Neuronal stem cell (in vitro differentiated cells): ENCODE measurements around the gene PAEP.
A peak's percentile ranks its signal among the peaks of the same experiment; 100 is the strongest.

Source experiments
- DNase-seq: peaks from one replicate; pipeline ENCODE4 v3.0.0-alpha.2; 2013; ENCODE audit warnings: low spot score
- H2AFZ ChIP-seq: one replicate; pipeline ENCODE4 v1.6.1; 2013; ENCODE audit warnings: mild to moderate bottlenecking, low read length, inconsistent platforms
- H2AK5ac ChIP-seq: 2 replicates; pipeline ENCODE4 v1.6.1; 2013; ENCODE audit warnings: low read depth, mild to moderate bottlenecking, inconsistent platforms, low read length, moderate library complexity, mixed read lengths
- H2BK120ac ChIP-seq: 2 replicates; pipeline ENCODE4 v1.6.1; 2013; ENCODE audit warnings: low read depth, mild to moderate bottlenecking, inconsistent platforms, low read length, moderate library complexity, mixed read lengths
- H2BK12ac ChIP-seq: one replicate; pipeline ENCODE4 v1.6.1; 2013; ENCODE audit warnings: low read length, inconsistent platforms
- H2BK15ac ChIP-seq: 2 replicates; pipeline ENCODE4 v1.6.1; 2013; ENCODE audit warnings: mild to moderate bottlenecking, low read length, inconsistent platforms, mixed read lengths
- H2BK5ac ChIP-seq: one replicate; pipeline ENCODE4 v1.6.1; 2013; ENCODE audit warnings: inconsistent platforms, mild to moderate bottlenecking, low read length, moderate library complexity
- H3K14ac ChIP-seq: one replicate; pipeline ENCODE4 v1.6.1; 2013; ENCODE audit warnings: low read length, inconsistent platforms
- H3K18ac ChIP-seq: 2 replicates; pipeline ENCODE4 v1.6.1; 2013; ENCODE audit warnings: low read length, inconsistent platforms
- H3K23ac ChIP-seq: 2 replicates; pipeline ENCODE4 v1.6.1; 2013; ENCODE audit warnings: low read depth, mild to moderate bottlenecking, mixed read lengths, low read length, inconsistent platforms; ENCODE audit not compliant: poor library complexity
- H3K27ac ChIP-seq: replicated peaks from 3 replicates; pipeline ENCODE4 v1.5.1; 2013; ENCODE audit warnings: low read length, inconsistent platforms
- H3K27me3 ChIP-seq, 3 experiments: 2 replicates each; pipeline ENCODE4 v1.6.1; 2013; ENCODE audit warnings: low read length in 3 of 3, mild to moderate bottlenecking in 2 of 3, inconsistent platforms in 1 of 3, low read depth in 1 of 3, mixed read lengths in 1 of 3, moderate library complexity in 1 of 3; ENCODE audit not compliant: control insufficient read depth in 3 of 3, insufficient read depth in 3 of 3
- H3K36me3 ChIP-seq, 2 donors: replicated peaks in 1 of 2; 2 replicates each; pipeline ENCODE4 v1.6.1; 2013; ENCODE audit warnings: low read length in 2 of 2; ENCODE audit not compliant: control insufficient read depth in 2 of 2, insufficient read depth in 2 of 2
- H3K4ac ChIP-seq: 2 replicates; pipeline ENCODE4 v1.6.1; 2013; ENCODE audit warnings: inconsistent platforms, mild to moderate bottlenecking, low read length, moderate library complexity
- H3K4me1 ChIP-seq, 2 donors: 1 replicate in 1 of 2; 2 replicates in 1 of 2; pipeline ENCODE4 v1.6.1; 2013; ENCODE audit warnings: low read length in 2 of 2, low read depth in 1 of 2; ENCODE audit not compliant: control insufficient read depth in 2 of 2, insufficient read depth in 1 of 2
- H3K4me2 ChIP-seq: one replicate; pipeline ENCODE4 v1.6.1; 2013; ENCODE audit warnings: mild to moderate bottlenecking, low read length, inconsistent platforms; ENCODE audit not compliant: insufficient read depth, poor library complexity, severe bottlenecking
- H3K4me3 ChIP-seq, 2 donors: 2 replicates each; pipeline ENCODE4 v1.5.1; 2013; ENCODE audit warnings: low read length in 2 of 2, mild to moderate bottlenecking in 2 of 2, inconsistent platforms in 1 of 2, moderate library complexity in 1 of 2
- H3K79me1 ChIP-seq: one replicate; pipeline ENCODE4 v1.6.1; 2013; ENCODE audit warnings: low read depth, mild to moderate bottlenecking, inconsistent platforms, low read length, moderate library complexity
- H3K9ac ChIP-seq: one replicate; pipeline ENCODE4 v1.6.1; 2013; ENCODE audit warnings: mild to moderate bottlenecking, low read depth, low read length, inconsistent platforms; ENCODE audit not compliant: poor library complexity
- H3K9me3 ChIP-seq, 2 donors: replicated peaks in 1 of 2; 2 replicates each; pipeline versions ENCODE3 to v1.6.1; 2013; ENCODE audit warnings: low read length in 2 of 2, mild to moderate bottlenecking in 2 of 2, inconsistent platforms in 1 of 2, low read depth in 1 of 2, mixed read lengths in 1 of 2, moderate library complexity in 1 of 2; ENCODE audit not compliant: control insufficient read depth in 2 of 2, insufficient read depth in 1 of 2
- H4K8ac ChIP-seq: one replicate; pipeline ENCODE4 v1.6.1; 2013; ENCODE audit warnings: low read depth, mild to moderate bottlenecking, inconsistent platforms, low read length, moderate library complexity
- H4K91ac ChIP-seq: one replicate; pipeline ENCODE4 v1.6.1; 2013; ENCODE audit warnings: low read length, low read depth, mild to moderate bottlenecking, inconsistent platforms; ENCODE audit not compliant: poor library complexity
- WGBS, 2 donors: extraction: QIAGEN DNeasy Blood & Tissue Kit; methylation state at CpG; one replicate each; pipeline ENCODE4 v1.1.7; 2013; ENCODE audit warnings: missing lambda C conversion rate in 2 of 2, mixed read lengths in 1 of 2; ENCODE audit not compliant: insufficient read length in 2 of 2, insufficient replicate concordance in 1 of 2; ENCODE audit errors: extremely low coverage in 2 of 2; 5-methylcytosine and 5-hydroxymethylcytosine counted together

PAEP gene

GRCh38 chr9:135516132-135516860 lies 45.3 kb upstream of the PAEP start:
- Histone ChIP-seq H3K36me3 (no peaks in the 10 kb centered on the region), H4K8ac (no peak overlapping the region), H3K4me1 (peaks cover 0 to 3% of the 10 kb centered on the region in 2 donors), H2BK12ac (no peak overlapping the region), H2AK5ac (no peak overlapping the region), H3K18ac (peak overlapping the region; percentile 89), H3K9me3 (no peaks in the 10 kb centered on the region), H3K14ac (no peak overlapping the region), H2BK15ac (no peak overlapping the region), H3K9ac (no peak overlapping the region), H3K4me3 (no peak overlapping the region), H2BK5ac (no peak overlapping the region), H2BK120ac (no peak overlapping the region), H4K91ac (no peak overlapping the region), H3K4ac (no peak overlapping the region), H3K4me2 (no peak overlapping the region), H2AFZ (peak overlapping the region; percentile 82), H3K27me3 (no peaks in the 10 kb centered on the region), H3K27ac (no peak overlapping the region), H3K79me1 (no peaks in the 10 kb centered on the region), H3K23ac (no peak overlapping the region)
- DNase-seq, result no peak
- no CpG with 5 or more reads among the region's 25 CpGs for WGBS, 2 donors

GRCh38 chr9:135517407-135517822 lies 44.1 kb upstream of the PAEP start:
- Histone ChIP-seq H3K36me3 (no peaks in the 10 kb centered on the region), H4K8ac (no peak overlapping the region), H3K4me2 (no peak overlapping the region), H3K27me3 (peaks cover 0 to 1% (median 0%) of the 10 kb centered on the region in 3 experiments), H2BK15ac (no peak overlapping the region), H3K79me1 (no peaks in the 10 kb centered on the region), H3K9ac (no peak overlapping the region), H3K14ac (peak overlapping the region; percentile 82), H3K4me1 (peaks cover 0 to 3% of the 10 kb centered on the region in 2 donors), H3K27ac (no peak overlapping the region), H3K23ac (no peak overlapping the region), H2BK5ac (no peak overlapping the region), H3K4me3 (no peak overlapping the region), H2AFZ (no peak overlapping the region), H3K9me3 (no peaks in the 10 kb centered on the region), H3K18ac (no peak overlapping the region), H4K91ac (no peak overlapping the region), H2BK120ac (no peak overlapping the region), H2BK12ac (no peak overlapping the region), H2AK5ac (no peak overlapping the region), H3K4ac (no peak overlapping the region)
- DNase-seq, result no peak
- WGBS, 2 donors, result no CpG with 5 or more reads among the region's 24 CpGs

- no peak overlapping the region for H3K23ac ChIP-seq
- H3K36me3 ChIP-seq, result no peaks in the 10 kb centered on the region
These were observed 42.2 kb upstream of the PAEP start for GRCh38 chr9:135519179-135519971.

More at GRCh38 chr9:135519179-135519971, 42.2 kb upstream of the PAEP start:
- Histone ChIP-seq H3K4ac (no peak overlapping the region), H2AFZ (no peak overlapping the region), H2BK120ac (no peak overlapping the region), H3K4me2 (no peak overlapping the region), H3K27ac (no peak overlapping the region), H3K4me3 (peak overlapping the region in 1 of 2 donors; percentile 49), H2BK15ac (no peak overlapping the region), H3K18ac (no peak overlapping the region), H3K4me1 (peaks cover 0 to 2% of the 10 kb centered on the region in 2 donors), H2BK5ac (no peak overlapping the region), H2AK5ac (no peak overlapping the region), H4K8ac (no peak overlapping the region), H2BK12ac (no peak overlapping the region), H3K9ac (no peak overlapping the region), H3K79me1 (no peaks in the 10 kb centered on the region), H4K91ac (no peak overlapping the region), H3K14ac (no peak overlapping the region), H3K9me3 (no peaks in the 10 kb centered on the region), H3K27me3 (peaks cover 0 to 3% (median 0%) of the 10 kb centered on the region in 3 experiments)
- no peak for DNase-seq
- WGBS, 2 donors, result no CpG with 5 or more reads among the region's 10 CpGs
